Fibroblast of skin of left quadriceps (primary cell): ENCODE results near the gene NQO2.

Experiments
- DNase-seq, 2 experiments: peaks; one replicate each; pipeline ENCODE4 v3.0.0-alpha.2; 2013; ENCODE audit warnings: low read depth in 2 of 2

Gene NQO2

DNA sequence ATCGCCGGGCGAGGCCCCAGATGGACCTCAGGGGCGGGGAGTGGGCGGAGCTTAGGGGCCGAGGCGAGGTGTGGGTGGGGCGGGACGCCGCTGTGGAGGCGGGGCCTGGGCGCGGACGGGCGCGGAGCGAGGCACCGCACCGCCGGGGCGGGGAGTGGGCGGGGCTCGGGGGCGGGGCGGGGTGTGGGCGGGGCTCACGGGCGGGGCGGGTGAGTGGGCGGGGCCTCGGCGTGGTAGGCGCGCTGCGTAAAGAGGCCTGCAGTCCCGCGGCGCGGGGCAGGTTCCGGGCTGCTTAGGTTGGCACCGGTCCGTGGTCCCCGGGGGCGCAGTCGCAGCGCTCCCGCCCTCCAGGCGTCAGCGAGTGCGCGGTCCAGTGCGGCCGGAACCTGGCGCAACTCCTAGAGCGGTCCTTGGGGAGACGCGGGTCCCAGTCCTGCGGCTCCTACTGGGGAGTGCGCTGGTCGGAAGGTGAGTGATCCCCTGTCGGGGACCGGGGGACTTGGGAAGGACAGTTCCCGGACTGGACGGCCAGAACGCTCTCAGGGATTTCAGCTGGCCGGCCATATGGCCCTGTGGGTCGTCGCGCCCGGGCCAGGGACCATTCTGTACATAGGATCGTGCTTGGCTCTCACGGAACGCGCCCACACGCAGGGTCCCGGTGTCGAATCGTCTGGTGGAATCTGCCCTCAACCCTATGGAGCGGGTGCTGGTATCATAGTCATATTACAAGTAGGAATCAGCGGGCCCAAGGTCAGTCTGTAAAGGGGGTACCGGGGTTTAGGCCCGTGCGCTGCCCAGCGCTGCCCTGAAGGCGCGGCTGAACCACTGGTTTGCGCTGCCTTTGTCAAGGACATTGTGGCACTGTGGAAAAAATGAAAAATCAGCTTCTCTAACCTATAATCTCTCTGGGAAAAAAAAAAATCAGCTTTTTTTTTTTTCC is at the start of gene NQO2:
Gene NQO2 (plus strand): TSS at position 277 of the 940 bp plus-strand sequence. CDS start 6,659 bp downstream, outside the sequence.
- peak in 1 of 2 experiments; percentile 67 for DNase-seq

DNA sequence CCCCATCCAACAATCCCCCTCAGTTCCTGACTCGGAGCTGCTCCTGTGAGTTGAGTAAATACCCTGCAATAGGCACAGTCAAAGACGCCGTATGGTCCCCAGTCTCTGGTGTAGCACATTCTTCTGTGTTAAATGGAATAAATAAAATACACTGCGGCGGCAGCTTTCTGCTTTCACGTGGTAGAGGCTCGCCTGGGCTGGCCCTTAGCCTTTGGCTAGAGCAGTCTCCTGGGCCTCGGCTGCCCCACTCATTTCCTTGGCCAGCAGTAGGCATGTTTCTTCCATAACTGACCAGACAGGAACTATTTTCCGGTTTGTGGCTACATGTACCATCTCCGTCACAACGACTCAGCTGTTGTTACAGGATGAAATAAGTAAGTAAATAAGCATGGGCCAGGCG is 49.0 kb upstream of the NQO2 start:
- no peak for DNase-seq

GRCh38 chr6:2951728-2952127 is 48.0 kb upstream of the NQO2 start:
- DNase-seq = no peak

GRCh38 chr6:2952557-2953095 is 47.1 kb upstream of the NQO2 start:
- DNase-seq = peak; percentile 80 to 81

DNA sequence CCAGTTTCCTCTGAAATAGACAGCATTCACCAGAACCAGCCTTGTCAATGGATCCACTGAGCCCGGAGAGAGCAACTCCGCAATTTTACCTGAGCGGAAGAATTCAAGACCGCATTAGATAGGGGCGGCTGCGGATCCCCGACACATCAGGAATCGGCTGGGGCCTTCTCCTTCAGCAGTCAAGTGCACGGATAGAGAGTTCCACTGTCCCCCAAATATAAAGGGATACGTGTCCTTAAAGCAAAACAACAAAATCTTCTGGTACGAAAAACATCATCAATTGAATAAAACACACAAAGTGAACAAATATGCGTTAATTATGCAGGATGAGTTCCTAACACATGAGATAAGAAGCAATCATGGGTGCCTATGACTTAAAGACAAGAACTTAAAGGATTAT is 46.6 kb upstream of the NQO2 start:
- DNase-seq = no peak

- no peak for DNase-seq
Observed at GRCh38 chr6:2956930-2957685, 42.6 kb upstream of the NQO2 start.

DNA sequence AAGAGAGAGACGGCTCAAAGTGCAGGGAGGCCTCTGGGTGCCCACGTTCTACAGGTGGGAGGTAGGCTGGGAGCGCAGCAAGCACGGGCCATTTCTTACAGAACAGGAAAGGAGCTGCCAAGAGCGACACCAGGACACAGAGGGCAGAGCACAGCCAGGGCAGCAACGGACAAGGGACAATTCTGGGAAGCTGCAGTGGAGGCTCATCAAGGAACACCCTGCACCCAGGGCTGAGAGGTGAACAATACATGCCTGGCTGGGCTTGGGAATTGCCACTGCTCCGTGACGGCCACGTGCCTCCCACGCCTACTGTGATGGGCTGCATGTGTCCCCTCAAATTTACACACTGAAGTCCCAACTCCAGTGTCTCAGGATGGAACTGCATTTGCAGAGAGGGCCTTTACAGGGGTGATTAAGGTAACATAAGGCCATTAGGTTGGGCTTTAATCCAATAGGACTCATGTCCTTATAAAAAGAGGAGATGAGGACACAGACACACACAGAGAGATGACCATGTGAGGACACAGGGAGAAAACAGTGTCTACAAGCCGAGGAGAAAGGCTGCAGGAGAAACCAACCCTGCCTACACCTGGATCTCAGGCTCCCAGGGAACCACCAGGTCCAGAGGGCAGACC is 41.9 kb upstream of the NQO2 start:
- no peak for DNase-seq

DNA sequence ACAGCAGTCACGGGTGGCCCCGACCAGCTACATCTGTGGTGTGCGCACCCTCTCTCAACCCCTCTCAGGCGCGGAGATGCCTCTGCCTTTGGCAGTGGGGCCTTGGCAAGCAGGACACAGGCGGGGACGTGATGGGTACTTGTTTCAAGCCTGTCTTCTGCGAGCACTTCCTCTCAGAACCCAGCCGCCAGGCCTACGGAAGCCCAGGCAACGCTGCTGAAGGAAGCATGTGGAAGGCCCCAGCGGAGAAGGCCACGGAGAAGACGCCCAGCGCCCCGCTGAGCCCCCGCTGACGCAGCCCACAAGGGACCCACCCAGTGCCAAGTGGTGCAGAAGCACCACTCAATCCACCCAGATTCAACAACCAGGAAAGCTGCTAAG is 41.4 kb upstream of the NQO2 start:
- no peak for DNase-seq

- DNase-seq = no peak
Observed at GRCh38 chr6:2958776-2959175, 40.9 kb upstream of the NQO2 start.

- DNase-seq = peak; percentile 53 to 54
Observed at GRCh38 chr6:2959909-2960719, 39.6 kb upstream of the NQO2 start.

- DNase-seq = no peak
Observed at GRCh38 chr6:2960935-2961334, 38.8 kb upstream of the NQO2 start.

DNA sequence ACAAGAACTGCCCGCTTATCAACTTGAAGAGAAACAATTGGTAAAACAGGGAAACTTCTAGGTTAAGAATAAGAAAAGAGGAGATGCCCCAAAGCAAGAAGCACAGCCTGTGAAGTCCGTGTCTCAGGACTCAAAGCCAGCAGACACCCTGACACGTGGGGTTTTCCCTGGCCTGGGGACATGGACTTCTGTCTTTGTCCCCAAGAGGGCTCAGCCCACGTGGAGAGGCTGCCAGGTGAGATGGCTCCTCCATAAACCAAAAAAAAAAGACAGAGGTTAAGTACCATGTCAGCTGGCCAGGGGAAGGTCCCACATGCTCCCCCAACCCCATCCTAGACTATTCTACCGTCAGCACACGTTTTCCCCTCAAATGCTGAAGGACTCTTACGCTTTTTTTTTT is 38.2 kb upstream of the NQO2 start:
- DNase-seq = no peak

DNA sequence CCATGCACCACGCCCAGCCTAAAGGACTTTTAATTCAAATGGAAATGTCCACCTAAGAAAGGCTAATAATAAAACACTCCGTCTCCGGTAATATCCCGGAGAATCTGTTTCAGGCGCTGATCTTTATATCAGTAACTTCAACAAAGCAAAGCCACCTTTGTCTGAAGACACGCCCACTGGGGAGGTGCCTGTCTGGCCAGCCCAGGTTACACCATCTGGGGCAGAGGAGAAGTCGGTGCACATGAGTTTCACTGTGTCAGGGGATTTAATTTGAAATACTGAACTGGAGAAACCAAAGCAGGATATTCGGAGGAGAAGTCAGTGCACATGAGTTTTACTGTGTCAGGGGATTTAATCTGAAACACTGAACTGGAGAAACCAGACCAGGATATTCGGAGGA is 37.7 kb upstream of the NQO2 start:
- DNase-seq = no peak

GRCh38 chr6:2962636-2963035 is 37.1 kb upstream of the NQO2 start:
- no peak for DNase-seq

DNA sequence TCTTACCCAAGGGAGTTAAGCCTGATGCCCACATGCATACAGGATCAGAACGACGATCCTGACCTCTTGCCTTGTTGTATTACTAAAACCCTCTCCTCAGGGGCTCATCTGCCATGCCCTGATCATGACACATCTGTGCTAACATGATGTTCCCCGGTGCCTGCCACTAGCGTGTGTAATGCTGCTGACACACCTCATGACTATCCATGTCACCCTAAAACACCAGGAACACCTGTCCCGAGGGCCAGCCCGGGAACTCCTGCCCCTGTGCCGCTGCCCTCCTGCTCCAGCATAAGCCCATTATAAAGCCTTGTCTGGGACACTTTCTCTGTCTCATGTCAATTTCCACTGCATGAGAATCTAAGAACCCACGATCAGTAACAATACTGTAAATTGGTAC is 35.9 kb upstream of the NQO2 start:
- DNase-seq = no peak

GRCh38 chr6:2964793-2965505 is 34.7 kb upstream of the NQO2 start:
- DNase-seq = no peak

- DNase-seq = no peak
Observed at GRCh38 chr6:2966347-2966746, 33.3 kb upstream of the NQO2 start.

DNA sequence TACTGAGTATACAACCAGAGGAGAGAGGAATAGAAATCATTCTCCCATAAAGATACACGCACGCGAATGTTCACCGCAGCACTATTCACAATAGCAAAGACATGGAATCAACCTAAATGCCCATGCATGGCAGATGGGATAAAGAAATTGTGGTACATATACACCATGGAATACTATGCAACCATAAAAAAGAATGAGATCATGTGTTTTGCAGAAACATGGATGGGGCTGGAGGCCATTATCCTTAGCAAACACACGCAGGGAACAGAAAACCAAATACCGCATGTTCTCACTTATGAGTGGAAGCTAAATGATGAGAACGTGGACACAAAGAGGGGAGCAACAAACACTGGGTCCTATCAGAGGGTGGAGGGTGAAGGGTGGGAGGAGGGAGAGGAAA is 31.8 kb upstream of the NQO2 start:
- DNase-seq = no peak

DNA sequence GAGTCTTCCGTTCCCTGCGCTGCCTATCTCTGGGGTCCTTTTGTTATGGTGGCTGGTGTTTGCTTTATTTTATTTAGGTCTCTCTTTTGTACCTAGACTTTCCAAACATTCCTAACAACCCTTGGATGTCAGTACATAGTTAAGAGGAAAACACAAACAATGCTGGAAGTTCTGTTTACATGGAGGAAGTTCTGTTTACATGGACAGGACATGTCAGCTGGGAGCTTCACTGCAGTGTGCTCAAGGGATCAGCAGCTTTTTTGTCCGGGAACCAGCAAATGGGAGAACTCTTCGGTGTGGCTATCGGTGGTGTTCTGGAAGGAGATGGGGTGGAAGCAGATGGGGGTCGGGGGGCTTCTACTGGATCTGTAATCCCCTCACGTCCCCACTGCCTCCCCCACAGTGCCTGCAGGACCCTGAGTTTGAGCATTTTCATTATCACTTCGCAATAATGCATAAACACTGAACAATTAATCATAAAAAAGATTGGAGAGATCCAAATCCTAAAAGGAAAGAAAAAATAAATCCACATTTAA is 31.0 kb upstream of the NQO2 start:
- no peak for DNase-seq

DNA sequence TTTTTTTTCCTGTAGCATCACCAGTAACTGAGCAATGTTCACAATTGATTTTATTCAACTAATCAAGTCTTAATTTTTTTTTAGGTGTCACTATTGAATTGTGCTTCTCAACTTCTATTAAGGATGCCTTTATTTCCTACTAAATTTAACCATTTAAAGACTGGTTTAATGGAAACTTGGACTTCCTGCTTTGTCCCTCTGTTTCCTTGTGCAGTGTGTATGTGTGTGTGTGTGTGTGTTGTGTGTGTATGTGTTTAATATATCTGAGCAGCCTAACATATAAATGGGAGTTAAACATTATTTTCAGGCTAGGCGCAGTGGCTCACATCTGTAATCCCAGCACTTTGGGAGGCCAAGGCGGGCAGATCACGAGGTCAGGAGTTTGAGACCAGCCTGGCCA is 30.1 kb upstream of the NQO2 start:
- no peak for DNase-seq
